ENCODE data around the gene ADH6. TPM values are rescaled to one million over a fixed set of nuclear protein-coding genes. Genes with fewer than 3 reads are reported as not detected.
"Not testable (repeated sequence)": the region's sequence is repeated elsewhere in the genome, so short reads cannot be mapped to it uniquely, and the experiment has no call there.

The ADH6 gene
- total RNA-seq (2014; rRNA removed; shearing (Covaris generic)), result not detected in 2 replicates

GRCh38 chr4:99219072-99219471, at the start of gene ADH6:
Gene ADH6 (minus strand): TSS chr4:99219246. CDS start chr4:99219152, 94 bp downstream.
- no peak for DNase-seq (ENCODE audit: low read depth)

- DNase-seq (ENCODE audit: low read depth), result no peak
These were observed 45.9 kb upstream of the ADH6 start for GRCh38 chr4:99264927-99265326.

GRCh38 chr4:99252746-99253145, 33.7 kb upstream of the ADH6 start:
- no peak for DNase-seq (ENCODE audit: low read depth)

GRCh38 chr4:99248714-99249113, 29.7 kb upstream of the ADH6 start:
- no peak for DNase-seq (ENCODE audit: low read depth)

- no peak for DNase-seq (ENCODE audit: low read depth)
These were observed 16.9 kb upstream of the ADH6 start for GRCh38 chr4:99235955-99236354.

- DNase-seq (ENCODE audit: low read depth), result no peak
These were observed 15.4 kb upstream of the ADH6 start for GRCh38 chr4:99234331-99235010.

GRCh38 chr4:99233397-99233796, 14.4 kb upstream of the ADH6 start:
- not testable (repeated sequence) for DNase-seq (ENCODE audit: low read depth)

GRCh38 chr4:99228706-99229105, 9.7 kb upstream of the ADH6 start:
- not testable (repeated sequence) for DNase-seq (ENCODE audit: low read depth)

GRCh38 chr4:99227646-99228045, 8.6 kb upstream of the ADH6 start:
- DNase-seq (ENCODE audit: low read depth), result not testable (repeated sequence)

GRCh38 chr4:99221980-99222379, 2.9 kb upstream of the ADH6 start:
- no peak for DNase-seq (ENCODE audit: low read depth)

- no peak for DNase-seq (ENCODE audit: low read depth)
These were observed 433 bp upstream of the ADH6 start for GRCh38 chr4:99219479-99219878.

GRCh38 chr4:99215521-99215920, 3.5 kb downstream of the ADH6 start:
- DNase-seq (ENCODE audit: low read depth), result no peak

- DNase-seq (ENCODE audit: low read depth), result no peak
These were observed 8.3 kb downstream of the ADH6 start for GRCh38 chr4:99210789-99211188.

- no peak for DNase-seq (ENCODE audit: low read depth)
These were observed 9.4 kb downstream of the ADH6 start for GRCh38 chr4:99209671-99210070.

- DNase-seq (ENCODE audit: low read depth), result no peak
These were observed 10.3 kb downstream of the ADH6 start for GRCh38 chr4:99208719-99209075.

GRCh38 chr4:99207911-99208718, 10.9 kb downstream of the ADH6 start:
- no peak for DNase-seq (ENCODE audit: low read depth)

- DNase-seq (ENCODE audit: low read depth), result no peak
These were observed 11.8 kb downstream of the ADH6 start for GRCh38 chr4:99207069-99207743.

GRCh38 chr4:99205153-99205979, 13.7 kb downstream of the ADH6 start:
- no peak for DNase-seq (ENCODE audit: low read depth)

- DNase-seq (ENCODE audit: low read depth), result no peak
These were observed 16.5 kb downstream of the ADH6 start for GRCh38 chr4:99202536-99202935.

GRCh38 chr4:99202094-99202493, 17.0 kb downstream of the ADH6 start:
- DNase-seq (ENCODE audit: low read depth), result no peak

GRCh38 chr4:99201690-99202089, 17.4 kb downstream of the ADH6 start:
- DNase-seq (ENCODE audit: low read depth), result no peak

GRCh38 chr4:99200138-99200537, 18.9 kb downstream of the ADH6 start:
- DNase-seq (ENCODE audit: low read depth), result no peak

Measured in M059J (cell line).